ENCODE data around the gene POLD3. TPM values are rescaled to one million over a fixed set of nuclear protein-coding genes. Genes with fewer than 3 reads are reported as not detected.

Gene POLD3
- total and polyA plus RNA-seq, 5 experiments from 2014 or later: 12.0 to 17.4 (median 14.9) TPM

GRCh38 chr11:74593463-74593862 lies 1.1 kb downstream of the POLD3 start:
- Mint-ChIP-seq H3K4me3 (peak overlapping the region; percentile 90 to 99 (median 97)), H3K4me1 (peaks cover 8 to 32% (median 26%) of the 10 kb centered on the region in 4 donors), H3K36me3 (peaks cover 7 to 21% (median 9%) of the 10 kb centered on the region in 3 donors), H3K27me3 (no peaks in the 10 kb centered on the region), H3K27ac (peak overlapping the region; percentile 93 to 98 (median 96)), H3K9me3 (no peaks in the 10 kb centered on the region)
- POLR2A ChIA-PET: interaction anchor here (1.2 to 1.9 kb wide), 2 partner anchors 8 to 100 kb away, joined by 5 to 21 read pairs; partner anchors contain the start of gene LIPT2
- peak in 1 of 10 donors; percentile 8 for DNase-seq
- no peak for ATAC-seq

GRCh38 chr11:74602637-74603556 lies 10.5 kb downstream of the POLD3 start:
- POLR2A ChIA-PET: interaction anchor here (1.7 kb wide), 1 partner anchor 10 kb away, joined by 5 read pairs; the partner anchor contains the start of gene POLD3
- Mint-ChIP-seq H3K9me3 (no peaks in the 10 kb centered on the region), H3K36me3 (peaks cover 3 to 28% (median 5%) of the 10 kb centered on the region in 3 donors), H3K27me3 (no peaks in the 10 kb centered on the region), H3K27ac (no peak overlapping the region), H3K4me1 (no peaks in the 10 kb centered on the region), H3K4me3 (no peak overlapping the region)
- ATAC-seq: no peak
- DNase-seq: no peak

GRCh38 chr11:74603845-74604244 lies 11.5 kb downstream of the POLD3 start:
- no peak overlapping the region for H3K4me3 Mint-ChIP-seq
- no peak overlapping the region for H3K27ac Mint-ChIP-seq
- no peaks in the 10 kb centered on the region for H3K9me3 Mint-ChIP-seq
- H3K27me3 Mint-ChIP-seq: no peaks in the 10 kb centered on the region
- ATAC-seq: no peak
- peaks cover 0 to 3% (median 0%) of the 10 kb centered on the region in 4 donors for H3K4me1 Mint-ChIP-seq
- peaks cover 0 to 30% (median 3%) of the 10 kb centered on the region in 3 donors for H3K36me3 Mint-ChIP-seq
- DNase-seq: no peak
- POLR2A ChIA-PET: no interaction called here

DNA sequence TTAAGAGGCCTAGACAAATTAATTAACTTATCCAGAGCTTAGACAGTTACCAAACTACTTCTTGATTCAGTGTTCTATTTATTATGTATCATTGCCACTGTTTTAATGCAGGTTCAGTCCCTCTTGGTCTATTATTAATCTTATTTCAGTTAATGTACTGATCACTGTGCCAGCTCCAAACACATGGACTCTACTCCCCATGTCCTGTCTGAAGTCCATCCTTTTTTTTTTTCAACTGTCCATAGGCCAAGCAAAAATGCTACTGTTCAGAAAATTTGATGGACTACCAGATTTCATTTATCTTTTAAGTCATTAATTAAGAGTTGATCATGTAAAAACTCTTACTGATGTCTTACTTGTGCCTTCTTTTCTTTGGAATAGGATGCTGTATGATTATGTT lies 11.9 kb downstream of the POLD3 start:
- H3K27ac Mint-ChIP-seq: peak overlapping the region in 1 of 10 donors; percentile 11
- peaks cover 0 to 3% (median 0%) of the 10 kb centered on the region in 4 donors for H3K4me1 Mint-ChIP-seq

DNA sequence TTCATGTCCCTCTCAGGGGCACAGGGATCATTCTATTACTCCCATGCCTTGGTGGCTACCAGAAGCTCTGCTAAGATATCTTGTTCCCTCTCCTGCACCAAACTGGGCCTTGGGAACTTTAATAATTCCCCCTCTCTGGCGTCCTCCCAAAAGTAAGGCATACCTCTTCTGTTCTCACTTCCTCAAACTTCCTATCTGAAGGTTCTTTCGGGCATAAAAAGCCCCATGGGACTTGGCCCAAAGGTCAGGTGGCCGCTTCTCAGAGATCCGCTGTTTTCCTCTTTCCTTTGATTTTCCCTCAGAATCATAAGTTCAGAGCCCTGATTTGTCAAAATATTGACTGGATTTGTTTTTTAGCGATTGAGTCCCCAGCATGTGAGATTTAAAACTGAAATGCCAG lies 13.0 kb downstream of the POLD3 start:
- no peaks in the 10 kb centered on the region for H3K9me3 Mint-ChIP-seq
- POLR2A ChIA-PET: no interaction called here
- peak overlapping the region in 2 of 10 donors; percentile 25 to 40 for H3K27ac Mint-ChIP-seq
- no peak overlapping the region for H3K4me3 Mint-ChIP-seq
- no peak for DNase-seq
- ATAC-seq: no peak
- no peaks in the 10 kb centered on the region for H3K27me3 Mint-ChIP-seq
- H3K36me3 Mint-ChIP-seq: peaks cover 0 to 35% (median 3%) of the 10 kb centered on the region in 3 donors
- peaks cover 0 to 3% (median under 1%) of the 10 kb centered on the region in 4 donors for H3K4me1 Mint-ChIP-seq

More for the DNA sequence above, 11.9 kb downstream of the POLD3 start:
- ATAC-seq (no peak), DNase-seq (no peak)
- Mint-ChIP-seq H3K9me3 (no peaks in the 10 kb centered on the region), H3K36me3 (peaks cover 0 to 33% (median 3%) of the 10 kb centered on the region in 3 donors), H3K4me3 (no peak overlapping the region), H3K27me3 (no peaks in the 10 kb centered on the region)
- POLR2A ChIA-PET: no interaction called here

DNA sequence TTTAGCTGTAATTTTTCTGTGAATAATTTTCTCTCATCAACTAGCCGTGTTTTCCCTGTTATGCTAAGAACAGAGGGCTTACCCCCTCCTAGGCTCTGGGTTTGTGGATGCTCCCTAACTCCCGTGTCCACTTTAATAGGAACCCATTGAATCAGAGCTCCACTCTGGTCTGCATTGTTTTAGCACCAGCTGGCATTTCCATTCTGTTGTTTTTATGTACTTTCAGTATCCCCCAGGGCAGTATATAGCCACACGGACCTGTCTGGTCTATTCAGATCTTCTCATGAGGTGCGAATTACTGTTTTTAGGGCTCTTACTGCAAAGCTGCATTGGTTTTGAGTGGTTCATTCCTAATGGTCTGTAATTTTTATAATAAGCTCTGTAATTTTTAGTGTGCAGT lies 16.0 kb downstream of the POLD3 start:
- POLR2A ChIA-PET: no interaction called here
- no peak for ATAC-seq
- H3K9me3 Mint-ChIP-seq: no peaks in the 10 kb centered on the region
- no peak overlapping the region for H3K4me3 Mint-ChIP-seq
- H3K27ac Mint-ChIP-seq: peak overlapping the region in 2 of 10 donors; percentile 37 to 66
- no peaks in the 10 kb centered on the region for H3K27me3 Mint-ChIP-seq
- peaks cover 0 to 3% (median under 1%) of the 10 kb centered on the region in 4 donors for H3K4me1 Mint-ChIP-seq
- H3K36me3 Mint-ChIP-seq: peaks cover 0 to 35% (median 5%) of the 10 kb centered on the region in 3 donors
- no peak for DNase-seq

DNA sequence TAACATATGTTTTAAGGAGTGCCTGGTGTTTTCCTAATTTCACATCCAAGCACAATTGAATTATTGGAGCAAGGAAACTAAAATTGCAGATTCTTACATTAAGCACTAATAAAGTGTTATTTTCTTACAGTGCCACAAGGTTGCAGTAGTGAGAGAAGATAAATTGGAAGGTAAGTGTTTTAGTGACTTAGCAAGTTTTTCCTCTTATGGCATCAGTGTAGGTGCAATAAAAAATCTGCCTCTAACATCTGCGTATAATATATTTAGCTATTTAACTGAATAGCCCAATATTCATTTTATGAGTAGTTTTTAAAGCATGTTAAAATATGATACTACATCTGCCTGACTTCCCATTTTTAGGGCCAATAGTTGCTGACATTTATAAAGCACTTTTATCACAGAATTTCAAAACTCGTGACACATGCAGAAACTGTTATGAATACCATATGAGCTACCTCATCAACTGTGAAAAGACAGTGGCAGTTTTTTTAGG lies 19.0 kb downstream of the POLD3 start:
- Mint-ChIP-seq H3K27ac (no peak overlapping the region), H3K9me3 (no peaks in the 10 kb centered on the region), H3K4me1 (peaks cover 0 to 3% (median under 1%) of the 10 kb centered on the region in 4 donors), H3K36me3 (peaks cover 0 to 24% (median 2%) of the 10 kb centered on the region in 3 donors), H3K27me3 (no peaks in the 10 kb centered on the region), H3K4me3 (no peak overlapping the region)
- ATAC-seq (no peak), DNase-seq (no peak)
- POLR2A ChIA-PET: no interaction called here

DNA sequence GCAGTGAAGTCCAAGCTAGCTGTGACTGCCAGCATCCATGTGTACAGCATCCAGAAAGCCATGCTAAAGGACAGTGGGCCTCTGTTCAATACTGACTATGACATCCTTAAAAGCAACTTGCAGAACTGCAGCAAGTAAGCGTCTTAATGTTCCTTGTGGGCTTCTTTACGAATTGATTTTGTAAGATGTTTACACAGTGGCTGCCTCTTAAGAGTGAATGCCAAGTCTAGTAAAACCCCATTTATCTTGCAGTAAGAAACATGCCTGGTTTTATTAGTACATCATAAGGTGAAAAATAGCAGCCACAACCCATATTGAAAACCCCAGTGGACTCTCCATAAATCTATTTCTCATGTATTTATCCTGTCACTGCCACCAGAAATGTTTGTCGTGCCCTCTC lies 20.5 kb downstream of the POLD3 start:
- POLR2A ChIA-PET: no interaction called here
- H3K27ac Mint-ChIP-seq: no peak overlapping the region
- no peaks in the 10 kb centered on the region for H3K27me3 Mint-ChIP-seq
- H3K4me1 Mint-ChIP-seq: peaks cover 0 to 3% (median under 1%) of the 10 kb centered on the region in 4 donors
- peaks cover 0 to 32% (median 10%) of the 10 kb centered on the region in 3 donors for H3K36me3 Mint-ChIP-seq
- no peaks in the 10 kb centered on the region for H3K9me3 Mint-ChIP-seq
- ATAC-seq (no peak), DNase-seq (no peak)
- no peak overlapping the region for H3K4me3 Mint-ChIP-seq

DNA sequence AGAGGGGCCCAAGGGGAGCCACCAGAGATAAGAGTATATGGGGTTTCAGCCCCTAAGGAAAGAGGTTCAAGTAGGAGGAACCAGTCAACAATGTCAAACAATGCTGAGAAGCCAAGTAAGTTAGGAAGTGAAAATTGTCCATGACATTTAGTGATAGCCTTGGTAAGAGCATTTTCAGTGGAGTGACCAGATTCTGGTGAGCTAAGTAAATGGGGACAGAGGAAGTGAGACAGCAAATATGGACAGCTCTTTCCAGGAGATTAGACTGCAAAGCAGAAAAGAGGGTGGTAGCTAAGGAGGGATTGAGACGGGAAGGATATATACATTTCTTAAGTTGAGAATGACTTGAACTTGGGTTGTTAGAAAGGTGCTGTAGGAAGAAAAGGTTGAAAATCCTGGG lies 22.9 kb downstream of the POLD3 start:
- no peak overlapping the region for H3K4me3 Mint-ChIP-seq
- DNase-seq (no peak), ATAC-seq (no peak)
- no peak overlapping the region for H3K27ac Mint-ChIP-seq
- H3K4me1 Mint-ChIP-seq: no peaks in the 10 kb centered on the region
- peaks cover 7 to 41% (median 29%) of the 10 kb centered on the region in 3 donors for H3K36me3 Mint-ChIP-seq
- H3K9me3 Mint-ChIP-seq: no peaks in the 10 kb centered on the region
- H3K27me3 Mint-ChIP-seq: no peaks in the 10 kb centered on the region
- POLR2A ChIA-PET: no interaction called here

- Mint-ChIP-seq H3K9me3 (no peaks in the 10 kb centered on the region), H3K4me3 (no peak overlapping the region), H3K27ac (no peak overlapping the region), H3K4me1 (no peaks in the 10 kb centered on the region), H3K36me3 (peaks cover 10 to 47% (median 35%) of the 10 kb centered on the region in 3 donors), H3K27me3 (no peaks in the 10 kb centered on the region)
- DNase-seq: no peak
- POLR2A ChIA-PET: no interaction called here
- ATAC-seq: no peak
Observed at GRCh38 chr11:74615988-74616387, 23.6 kb downstream of the POLD3 start.

DNA sequence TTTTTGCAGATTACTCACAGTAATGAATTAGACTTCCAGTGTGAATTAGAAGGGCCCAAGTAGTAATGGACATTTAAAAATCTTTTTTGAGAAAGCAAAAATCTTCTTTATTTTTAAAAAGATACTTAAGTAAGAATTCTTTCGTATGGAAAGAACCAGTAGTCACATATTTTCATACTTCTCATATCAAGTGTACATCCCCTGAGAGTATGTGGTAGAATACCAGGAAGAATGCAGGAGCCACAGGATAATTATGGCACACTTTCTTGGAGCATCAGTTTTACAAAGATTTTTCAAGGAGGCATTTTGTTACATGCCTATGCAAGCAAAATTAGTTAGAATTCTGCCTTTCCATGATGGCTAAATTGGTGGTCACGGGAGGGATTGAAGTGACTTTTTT lies 28.1 kb downstream of the POLD3 start:
- POLR2A ChIA-PET: no interaction called here
- H3K9me3 Mint-ChIP-seq: no peaks in the 10 kb centered on the region
- DNase-seq: no peak
- no peak for ATAC-seq
- peaks cover 0 to 1% (median 0%) of the 10 kb centered on the region in 4 donors for H3K4me1 Mint-ChIP-seq
- H3K27me3 Mint-ChIP-seq: no peaks in the 10 kb centered on the region
- H3K27ac Mint-ChIP-seq: no peak overlapping the region
- peaks cover 10 to 75% (median 46%) of the 10 kb centered on the region in 3 donors for H3K36me3 Mint-ChIP-seq
- no peak overlapping the region for H3K4me3 Mint-ChIP-seq

GRCh38 chr11:74626130-74626529 lies 33.7 kb downstream of the POLD3 start:
- peaks cover 0 to 71% (median 45%) of the 10 kb centered on the region in 3 donors for H3K36me3 Mint-ChIP-seq
- H3K27ac Mint-ChIP-seq: no peak overlapping the region
- no peak for ATAC-seq
- H3K4me3 Mint-ChIP-seq: no peak overlapping the region
- DNase-seq: no peak
- H3K9me3 Mint-ChIP-seq: no peaks in the 10 kb centered on the region
- no peaks in the 10 kb centered on the region for H3K27me3 Mint-ChIP-seq
- POLR2A ChIA-PET: interaction anchor here (0.7 kb wide), 1 partner anchor 1177 kb away, joined by 3 read pairs; no protein-coding TSS in a partner anchor
- peaks cover 0 to 1% (median 0%) of the 10 kb centered on the region in 4 donors for H3K4me1 Mint-ChIP-seq

- Mint-ChIP-seq H3K4me3 (no peak overlapping the region), H3K36me3 (peaks cover 0 to 70% (median 47%) of the 10 kb centered on the region in 3 donors), H3K9me3 (no peaks in the 10 kb centered on the region), H3K4me1 (peaks cover 0 to 1% (median 0%) of the 10 kb centered on the region in 4 donors), H3K27me3 (no peaks in the 10 kb centered on the region), H3K27ac (no peak overlapping the region)
- POLR2A ChIA-PET: no interaction called here
- ATAC-seq: no peak
- no peak for DNase-seq
Observed at GRCh38 chr11:74626604-74627003, 34.2 kb downstream of the POLD3 start.

Measured in naive thymus-derived CD8-positive, alpha-beta T cell (primary cell).